Measurements from ENCODE around the gene PRPF6. TPM values are rescaled to one million over a fixed set of nuclear protein-coding genes. Genes with fewer than 3 reads are reported as not detected.

The PRPF6 gene
- total and polyA plus RNA-seq, 2 of the 13 experiments (the other 11 are each of a cell fraction or from before 2014, with no cell fraction given) = 63.7 to 101 TPM

DNA sequence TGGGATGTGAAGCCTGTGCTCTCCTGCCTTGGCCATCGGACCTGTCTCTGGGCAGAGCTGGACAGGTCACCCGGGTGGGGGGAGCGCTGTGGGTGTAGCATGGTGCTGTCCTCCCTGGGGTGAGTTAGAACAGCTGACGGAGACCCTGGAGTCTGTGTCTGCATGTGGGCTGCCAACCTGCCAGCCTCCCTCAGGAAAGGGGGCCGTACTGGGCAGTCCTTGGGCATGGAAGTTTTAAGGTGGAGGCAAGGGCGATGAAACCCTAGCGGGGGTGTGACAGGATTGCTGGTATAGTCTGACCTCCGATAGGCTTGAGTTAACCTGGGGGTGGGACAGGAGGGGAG is 66.1 kb downstream of the PRPF6 start:
- Histone ChIP-seq H3K27ac (ENCODE audit: extremely low read length, insufficient read depth, low read length) (no peak overlapping the region), H3K79me2 (ENCODE audit: insufficient read depth, low read length) (peaks cover 4% of the 10 kb centered on the region), H3K36me3 (replicated peaks in 1 of 2; ENCODE audit: control insufficient read depth in 1 of 2, insufficient read depth in 2 of 2, low read length in 2 of 2) (no peaks in the 10 kb centered on the region), H3K4me2 (ENCODE audit: low read depth, low read length) (no peak overlapping the region), H3K4me1 (ENCODE audit: insufficient read depth, low read length) (peaks cover 57% of the 10 kb centered on the region), H3K27me3 (ENCODE audit: control insufficient read depth in 1 of 2, insufficient read depth in 2 of 2, low read length in 2 of 2) (no peaks in the 10 kb centered on the region; a peak in 1 of 5 replicates), H3K9me3 (ENCODE audit: low read length) (no peaks in the 10 kb centered on the region), H3K9ac (ENCODE audit: insufficient read depth, low read depth, low read length) (no peak overlapping the region), H3K4me3 (replicated peaks in 1 of 3; ENCODE audit: insufficient read depth in 1 of 3, low read depth in 2 of 3, low read length in 3 of 3) (no peak overlapping the region), H4K20me1 (ENCODE audit: insufficient read depth, low read length) (no peaks in the 10 kb centered on the region), H2AFZ (ENCODE audit: low read length) (no peak overlapping the region)
- POLR2A ChIA-PET = interaction anchor here (0.8 to 1.6 kb wide), 2 partner anchors 10 to 66 kb away, joined by 3 to 5 read pairs; partner anchors contain the start of gene PRPF6
- in situ Hi-C loops (cut with HindIII; ENCODE audit: extremely low pct_ligation_motif_present, low pct_unique_long_range_greater_than_20kb) (no loop called here), intact Hi-C loops (cut with micrococcal nuclease; ENCODE audit: unreplicated experiment) (no loop called here)
- WGBS (ENCODE audit: low lambda C conversion rate) = 96% methylated on average over 8 of the region's 8 CpGs
- FAIRE-seq (no peak), DNase-seq (ENCODE audit: low spot score) (no peak), ATAC-seq (no peak)
- TF ChIP-seq RBFOX2 (IDR thresholded peaks at IDR 0.05; ENCODE audit: low read depth, low read length) = peak; percentile 42; the same call in 1 of the 2 replicates
- no peak for TF ChIP-seq ZBTB4 (CRISPR knock-in tag; IDR thresholded peaks at IDR 0.05; ENCODE audit: borderline replicate concordance)
- no peak for TF ChIP-seq MEF2D (CRISPR knock-in tag; IDR thresholded peaks at IDR 0.05)
- peak; percentile 44; the same call in 1 of the 2 replicates for TF ChIP-seq ZC3H13 (CRISPR knock-in tag; IDR thresholded peaks at IDR 0.05)
- no peak for TF ChIP-seq ETV6 (CRISPR knock-in tag; conservative IDR thresholded peaks at IDR 0.05)
- TF ChIP-seq ZBTB43 (CRISPR knock-in tag; conservative IDR thresholded peaks at IDR 0.05) = no peak
- TF ChIP-seq POLR2AphosphoS5 (IDR thresholded peaks at IDR 0.05; ENCODE audit: low read depth, low read length) = peak; percentile 52; the same call in 1 of the 2 replicates
- TF ChIP-seq PRDM15 (CRISPR knock-in tag; IDR thresholded peaks at IDR 0.05) = no peak
- peak; percentile 38 for TF ChIP-seq PTBP1 (IDR thresholded peaks at IDR 0.05; ENCODE audit: low read depth, low read length, poor library complexity, severe bottlenecking)
- no peak for TF ChIP-seq HOXD1 (CRISPR knock-in tag; IDR thresholded peaks at IDR 0.05)
- peak; percentile 83 for TF ChIP-seq AGO2 (optimal IDR thresholded peaks at IDR 0.05; ENCODE audit: low read depth, low read length)
- no peak for TF ChIP-seq MAZ (IDR thresholded peaks at IDR 0.05; ENCODE audit: borderline replicate concordance, low read depth, low read length)
- no peak for TF ChIP-seq MAZ (CRISPR knock-in tag; IDR thresholded peaks at IDR 0.05; ENCODE audit: low read depth)
- CTCF ChIA-PET (ENCODE audit: low intra/inter-chr PET ratio, low total read pairs) = no interaction called here
- BruUV-seq (replicated peaks) = no TSS peak

Data from HepG2 (cell line).